Stimulated activated CD4-positive, alpha-beta T cell treated with anti-CD3 and anti-CD28 coated beads, Interleukin-4, amount 100 ng/mL, for 48 hours (primary cell): ENCODE results near the gene DDX1.
"Not testable (repeated sequence)": the region's sequence is repeated elsewhere in the genome, so short reads cannot be mapped to it uniquely, and the experiment has no call there.

ENCODE experiments used
- DNase-seq, 2 donors: peaks; one replicate each; pipeline ENCODE4 v3.0.0-alpha.2; 2020; ENCODE audit warnings: low read depth in 2 of 2

DDX1 gene

GRCh38 chr2:15595342-15595905, 3.8 kb downstream of the DDX1 start:
- DNase-seq = no peak

DNA sequence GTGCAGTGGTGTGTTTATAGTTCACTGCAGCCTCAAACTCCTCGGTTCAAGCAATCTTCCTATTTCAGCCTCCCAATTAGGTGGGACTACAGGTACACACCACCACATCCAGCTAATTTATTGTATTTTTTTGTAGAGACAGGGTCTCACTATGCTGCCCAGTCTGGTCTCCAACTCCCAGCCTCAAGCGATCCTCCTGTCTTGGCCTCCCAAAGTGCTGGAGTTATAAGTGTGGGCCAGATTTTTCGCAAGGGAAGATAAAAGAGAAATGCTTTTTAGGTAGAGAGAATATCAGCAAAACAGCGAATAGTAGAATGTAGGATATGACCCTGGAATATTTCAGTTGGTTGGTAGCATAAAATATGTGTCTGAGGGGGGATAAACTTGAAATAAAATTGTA, 4.3 kb downstream of the DDX1 start:
- DNase-seq = no peak

DNA sequence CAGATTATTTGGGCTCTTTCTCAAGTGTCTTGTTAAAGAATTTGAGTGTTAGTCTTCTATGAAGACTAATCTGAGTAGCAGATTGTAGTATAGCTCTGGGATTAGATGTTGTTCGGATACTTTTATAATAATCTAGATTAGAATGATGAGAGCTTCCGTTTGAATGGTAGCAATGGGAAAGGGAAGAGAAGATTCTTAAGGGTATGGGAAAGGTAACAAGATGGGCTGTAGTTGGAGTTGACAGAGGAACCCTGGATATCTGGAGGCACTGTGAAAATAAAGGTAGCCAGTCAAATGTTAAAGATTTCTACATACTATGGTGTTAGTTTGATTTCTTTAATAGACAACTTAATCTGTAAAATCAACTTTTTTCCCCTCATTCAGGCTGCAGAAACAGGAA, 4.7 kb downstream of the DDX1 start:
- DNase-seq = no peak

DNA sequence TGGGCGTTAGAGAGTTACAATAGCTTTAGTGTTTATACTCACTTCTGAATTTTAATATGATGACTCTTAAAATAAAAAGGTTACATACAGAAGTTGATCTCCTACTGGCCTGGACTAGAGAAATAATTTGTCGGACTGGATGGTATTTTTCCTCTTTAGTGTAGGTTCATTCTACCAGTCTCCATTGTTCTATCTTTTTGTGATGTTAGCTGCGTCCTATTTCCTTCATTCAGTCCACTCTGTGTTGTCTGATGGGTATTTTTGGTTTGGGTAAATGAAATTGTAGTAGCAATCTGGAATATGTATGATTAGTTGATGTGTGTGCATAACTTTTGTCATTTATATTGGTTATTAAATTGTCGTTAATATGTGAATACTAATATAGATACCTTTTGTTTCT, 5.3 kb downstream of the DDX1 start:
- no peak for DNase-seq

GRCh38 chr2:15599994-15600393, 8.3 kb downstream of the DDX1 start:
- no peak for DNase-seq

GRCh38 chr2:15601681-15602080, 10.0 kb downstream of the DDX1 start:
- no peak for DNase-seq

GRCh38 chr2:15602393-15602792, 10.7 kb downstream of the DDX1 start:
- DNase-seq = no peak

- no peak for DNase-seq
Observed at GRCh38 chr2:15603044-15603765, 11.5 kb downstream of the DDX1 start.

DNA sequence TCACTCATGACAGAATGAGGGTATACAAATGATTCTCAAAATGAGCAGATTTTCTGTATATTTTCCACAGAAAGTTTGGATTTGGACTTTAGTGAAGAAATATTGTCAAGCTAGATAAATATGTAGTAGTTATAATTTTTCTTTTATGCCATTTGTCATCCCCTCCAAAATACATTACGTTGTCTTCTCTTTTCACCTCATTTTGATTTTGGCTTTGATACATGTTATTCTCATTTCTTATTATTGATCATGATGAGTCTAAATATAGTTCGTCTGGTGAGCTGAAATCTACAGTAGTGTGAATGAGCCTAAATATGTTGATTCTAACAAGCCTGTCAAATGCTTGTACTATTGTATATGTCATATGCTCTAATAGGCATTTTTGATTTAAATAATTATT, 12.3 kb downstream of the DDX1 start:
- DNase-seq = no peak

DNA sequence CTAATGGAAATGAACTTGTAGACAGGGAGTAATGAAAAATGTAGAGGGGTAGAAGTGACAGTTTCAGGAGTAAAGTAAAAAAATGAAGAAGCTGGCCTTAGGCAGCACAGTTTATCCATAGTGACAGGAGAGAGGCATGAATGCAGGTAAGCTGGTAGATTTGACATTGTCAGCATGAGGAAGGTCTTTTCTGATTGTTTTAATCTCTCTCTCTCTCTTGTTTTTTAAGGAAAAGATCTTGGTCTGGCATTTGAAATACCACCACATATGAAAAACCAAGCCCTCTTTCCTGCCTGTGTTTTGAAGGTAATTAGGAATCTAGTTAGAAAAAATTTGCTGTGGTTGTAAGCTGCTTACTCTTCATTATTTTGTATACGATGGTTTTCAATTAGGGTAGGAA, 14.1 kb downstream of the DDX1 start:
- DNase-seq = no peak

DNA sequence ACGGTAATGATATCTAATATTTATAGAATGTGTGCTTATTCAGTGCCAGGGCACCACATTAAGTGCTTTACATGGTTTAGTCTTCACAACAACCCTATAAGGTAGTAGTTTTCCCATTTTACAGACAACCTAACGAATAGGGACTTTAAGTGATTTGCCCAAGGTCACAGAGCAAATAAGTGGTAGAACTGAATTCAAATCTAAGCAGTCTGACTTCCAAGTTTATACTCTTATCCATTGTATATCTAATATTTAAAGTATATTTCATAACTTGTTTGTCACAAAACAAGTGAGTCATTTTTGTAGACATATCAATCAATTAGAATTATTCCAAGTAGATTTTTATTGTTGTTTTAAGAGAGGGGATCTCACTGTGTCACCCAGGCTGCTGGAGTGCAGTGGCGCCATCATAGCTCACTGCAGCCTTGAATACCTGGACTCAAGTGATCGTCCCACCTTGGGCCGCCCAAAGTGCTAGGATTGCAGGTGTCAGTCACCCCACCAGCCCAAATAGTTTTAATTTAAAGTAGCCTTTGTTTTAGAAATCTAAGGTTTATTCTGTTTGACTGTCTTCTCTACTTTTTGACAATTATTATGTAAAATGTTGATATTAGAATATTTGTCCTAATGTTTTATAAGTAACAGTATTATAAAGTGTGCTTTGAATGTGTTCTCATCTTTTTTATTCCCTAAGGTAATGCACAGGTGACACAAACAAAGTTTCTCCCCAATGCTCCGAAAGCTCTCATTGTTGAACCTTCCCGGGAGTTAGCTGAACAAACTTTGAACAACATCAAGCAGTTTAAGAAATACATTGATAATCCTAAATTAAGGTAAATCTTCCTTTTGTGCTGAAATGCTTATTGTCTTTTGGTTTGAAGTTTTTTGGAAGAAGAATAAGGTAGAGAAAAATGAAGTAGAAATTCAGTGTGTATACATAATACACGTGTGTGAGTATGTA, 15.1 kb downstream of the DDX1 start:
- DNase-seq = no peak

- DNase-seq = no peak
Observed at GRCh38 chr2:15607709-15608391, 16.2 kb downstream of the DDX1 start.

DNA sequence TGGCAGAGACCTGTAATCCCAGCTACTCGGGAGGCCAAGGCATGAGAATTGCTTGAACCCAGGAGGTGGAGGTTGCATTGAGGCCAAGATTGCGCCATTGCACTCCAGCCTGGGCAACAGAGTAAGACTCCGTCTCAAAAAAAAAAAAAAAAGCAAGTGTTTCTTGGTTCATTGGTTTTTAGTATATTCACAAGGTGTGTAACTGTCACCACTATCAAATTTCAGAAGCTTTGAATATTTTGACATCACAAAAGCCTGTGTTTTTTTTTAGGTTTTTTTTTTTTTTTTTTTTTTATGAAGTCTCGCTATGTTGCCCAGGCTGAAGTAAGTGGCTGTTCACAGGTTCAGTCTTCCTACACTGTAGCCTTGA, 16.7 kb downstream of the DDX1 start:
- no peak for DNase-seq

DNA sequence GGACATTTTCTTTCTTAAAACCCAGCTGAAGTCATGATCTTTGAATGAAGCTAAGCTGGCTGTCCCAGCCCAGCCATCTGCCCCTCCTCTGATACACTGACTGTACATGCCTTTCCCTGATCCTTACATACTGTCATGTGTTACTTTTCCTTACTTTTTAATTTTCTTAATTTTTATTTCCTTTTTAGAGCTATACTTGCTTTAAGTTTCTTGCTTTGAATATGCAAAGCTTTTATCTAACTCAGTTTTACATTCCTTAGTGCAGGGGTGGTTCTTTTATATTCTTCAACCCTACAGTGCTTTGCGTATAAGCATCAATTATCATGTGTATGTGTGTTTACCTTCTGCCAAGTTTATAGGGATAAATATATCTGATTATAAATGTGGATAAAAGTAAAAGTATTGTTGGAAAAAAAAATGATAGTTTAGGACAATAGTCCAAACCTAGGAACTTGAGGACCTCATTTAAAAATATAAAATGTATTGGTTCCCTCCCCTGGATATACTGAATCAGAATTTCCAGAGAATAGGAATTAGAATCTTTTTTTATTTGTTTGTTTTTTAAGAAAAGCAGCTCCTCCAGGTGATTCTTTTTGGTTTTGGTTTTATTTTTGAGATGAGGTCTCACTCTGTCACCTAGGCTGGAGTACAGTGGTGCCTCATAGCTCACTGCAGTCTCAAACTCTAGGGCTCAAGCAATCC, 17.8 kb downstream of the DDX1 start:
- DNase-seq = no peak

DNA sequence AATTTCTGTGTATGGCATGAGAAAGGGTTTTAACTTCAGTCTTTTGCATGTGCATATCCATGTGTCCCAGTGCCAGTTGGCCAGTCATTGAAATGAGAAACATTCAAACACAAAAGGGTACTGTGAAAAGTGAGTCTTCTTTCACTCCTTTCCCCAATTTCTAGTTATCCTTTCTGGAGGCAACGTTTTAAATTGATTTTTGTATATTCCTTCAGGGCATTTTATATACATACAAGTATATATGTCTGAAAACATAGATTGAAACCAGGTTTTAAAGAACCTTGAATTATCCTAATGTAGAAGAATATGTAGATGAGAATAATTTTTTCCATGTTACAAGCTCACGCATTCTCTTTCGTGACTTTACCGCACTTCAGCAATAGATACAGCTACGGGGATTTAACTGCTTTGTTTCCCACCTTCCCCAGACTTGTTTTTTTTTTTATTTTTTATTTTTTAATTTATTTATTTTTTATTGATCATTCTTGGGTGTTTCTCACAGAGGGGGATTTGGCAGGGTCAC, 18.8 kb downstream of the DDX1 start:
- DNase-seq = no peak

DNA sequence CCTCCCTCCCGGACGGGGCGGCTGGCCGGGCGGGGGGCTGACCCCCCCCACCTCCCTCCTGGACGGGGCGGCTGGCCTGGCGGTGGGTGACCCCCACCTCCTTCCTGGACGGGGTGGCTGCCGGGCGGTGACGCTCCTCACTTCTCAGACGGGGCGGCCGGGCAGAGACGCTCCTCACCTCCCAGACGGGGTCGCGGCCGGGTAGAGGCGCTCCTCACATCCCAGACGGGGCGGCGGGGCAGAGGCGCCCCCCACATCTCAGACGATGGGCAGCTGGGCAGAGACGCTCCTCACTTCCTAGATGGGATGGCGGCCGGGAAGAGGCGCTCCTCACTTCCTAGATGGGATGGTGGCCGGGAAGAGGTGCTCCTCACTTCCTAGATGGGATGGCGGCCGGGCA, 20.4 kb downstream of the DDX1 start:
- DNase-seq = not testable (repeated sequence)

- DNase-seq = no peak
Observed at GRCh38 chr2:15613736-15614429, 22.2 kb downstream of the DDX1 start.

DNA sequence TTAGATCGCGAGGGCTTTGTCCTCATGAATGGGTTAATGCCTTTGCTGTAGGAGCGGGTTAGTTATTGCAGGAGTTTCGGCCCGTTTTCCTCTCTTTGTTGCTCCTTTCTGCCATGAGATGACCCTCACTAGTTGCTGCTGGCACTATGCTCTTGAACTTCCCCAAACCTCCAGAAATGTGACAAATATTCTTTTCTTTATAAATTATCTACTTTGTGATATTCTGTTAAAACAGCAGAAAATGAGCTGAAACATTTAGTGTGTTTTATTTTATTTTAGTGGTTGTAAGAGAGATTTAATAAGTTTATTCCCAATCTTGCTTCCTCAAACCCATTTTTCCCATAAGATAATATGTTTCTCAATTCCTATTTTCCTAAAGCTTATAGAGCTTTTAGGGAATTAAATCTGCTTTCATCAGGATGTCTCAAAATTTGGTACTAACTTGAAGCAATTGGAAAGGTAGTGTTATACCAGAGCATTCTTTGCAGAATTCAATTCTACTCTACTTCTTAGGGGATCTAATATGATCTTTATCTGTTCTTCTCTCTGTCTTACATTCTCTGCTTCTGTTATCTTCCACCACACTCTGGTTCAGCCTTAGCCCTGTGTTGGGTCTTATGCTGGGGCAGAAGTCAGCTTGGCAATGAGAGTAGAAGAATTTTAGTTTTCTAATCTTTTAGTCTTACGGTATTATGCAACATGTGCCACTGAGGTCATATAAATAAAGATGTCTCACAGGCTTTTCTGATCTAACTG, 23.1 kb downstream of the DDX1 start:
- no peak for DNase-seq

DNA sequence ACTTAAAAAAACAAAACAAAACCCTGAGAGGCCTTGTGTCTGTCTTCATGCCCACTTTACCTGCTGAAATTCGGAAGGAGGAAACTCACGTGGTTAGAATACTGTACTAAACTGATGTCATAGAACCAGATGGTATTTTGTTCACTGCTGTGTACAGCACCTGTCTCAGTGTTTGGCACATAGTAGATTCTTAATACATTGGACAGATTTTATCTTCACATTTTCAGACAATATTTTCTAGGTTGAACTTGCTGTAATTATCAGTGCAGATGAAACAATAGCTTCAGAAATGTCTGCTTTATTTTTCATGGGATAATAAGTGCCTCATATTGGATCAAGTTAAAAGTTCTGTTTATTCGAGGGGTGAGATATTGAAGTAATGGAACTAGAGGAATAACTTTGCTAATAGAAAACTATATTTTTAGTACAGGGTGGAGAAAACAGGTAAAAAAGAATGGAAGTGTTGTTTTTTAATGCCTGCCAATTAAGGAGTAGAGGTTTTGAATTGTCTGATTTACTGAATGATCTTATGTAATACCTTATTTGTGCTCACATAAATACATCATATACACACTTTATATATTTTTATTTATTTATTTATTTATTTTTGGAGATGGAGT, 23.7 kb downstream of the DDX1 start:
- no peak for DNase-seq

- no peak for DNase-seq
Observed at GRCh38 chr2:15616429-15616828, 24.8 kb downstream of the DDX1 start.
